ENCODE results near the gene PTGIS. TPM values are rescaled to one million over a fixed set of nuclear protein-coding genes. Genes with fewer than 3 reads are reported as not detected.
"Not testable (repeated sequence)": the region's sequence is repeated elsewhere in the genome, so short reads cannot be mapped to it uniquely, and the experiment has no call there.

Gene PTGIS
- total RNA-seq, 1 donor from 2014 or later, result 22.7 TPM

- intact Hi-C loops (cut with micrococcal nuclease), result no loop called here
Measured at GRCh38 chr20:49581482-49581881, 13.5 kb upstream of the PTGIS start.

GRCh38 chr20:49580813-49581174 lies 12.9 kb upstream of the PTGIS start:
- intact Hi-C loops (cut with micrococcal nuclease), result no loop called here

- intact Hi-C loops (cut with micrococcal nuclease), result loop anchor here (2.0 kb wide), 1 partner anchor 15 kb away; no protein-coding TSS in a partner anchor
Measured at GRCh38 chr20:49579874-49580812, 12.2 kb upstream of the PTGIS start.

- intact Hi-C loops (cut with micrococcal nuclease), result loop anchor here (2.0 kb wide), 1 partner anchor 16 kb away; no protein-coding TSS in a partner anchor
Measured at GRCh38 chr20:49579195-49579594, 11.3 kb upstream of the PTGIS start.

GRCh38 chr20:49578436-49578835 lies 10.5 kb upstream of the PTGIS start:
- intact Hi-C loops (cut with micrococcal nuclease), result loop anchor here (2.0 kb wide), 1 partner anchor 16 kb away; no protein-coding TSS in a partner anchor

GRCh38 chr20:49575551-49576060 lies 7.7 kb upstream of the PTGIS start:
- intact Hi-C loops (cut with micrococcal nuclease), result no loop called here

- intact Hi-C loops (cut with micrococcal nuclease), result no loop called here
Measured at GRCh38 chr20:49573900-49574416, 6.0 kb upstream of the PTGIS start.

GRCh38 chr20:49572857-49573256 lies 4.9 kb upstream of the PTGIS start:
- intact Hi-C loops (cut with micrococcal nuclease), result no loop called here

GRCh38 chr20:49571553-49571835 lies 3.6 kb upstream of the PTGIS start:
- intact Hi-C loops (cut with micrococcal nuclease), result no loop called here

- intact Hi-C loops (cut with micrococcal nuclease), result no loop called here
Measured at GRCh38 chr20:49570828-49571552, 3.1 kb upstream of the PTGIS start.

GRCh38 chr20:49570161-49570827 lies 2.4 kb upstream of the PTGIS start:
- intact Hi-C loops (cut with micrococcal nuclease), result no loop called here

- intact Hi-C loops (cut with micrococcal nuclease), result no loop called here
Measured at GRCh38 chr20:49569411-49570115, 1.6 kb upstream of the PTGIS start.

- intact Hi-C loops (cut with micrococcal nuclease), result no loop called here
Measured at GRCh38 chr20:49568278-49569151, 578 bp upstream of the PTGIS start.

- intact Hi-C loops (cut with micrococcal nuclease), result no loop called here
Measured at GRCh38 chr20:49566401-49567364, 1.3 kb downstream of the PTGIS start.

GRCh38 chr20:49564991-49565390 lies 2.9 kb downstream of the PTGIS start:
- intact Hi-C loops (cut with micrococcal nuclease), result not testable (repeated sequence)

GRCh38 chr20:49563015-49563980 lies 4.6 kb downstream of the PTGIS start:
- intact Hi-C loops (cut with micrococcal nuclease), result no loop called here

- intact Hi-C loops (cut with micrococcal nuclease), result no loop called here
Measured at GRCh38 chr20:49562311-49563014, 5.5 kb downstream of the PTGIS start.

Data from T-helper 2 cell treated with Interferon-gamma antibody and Interleukin-4, amounts not matched to agents 100 ng/mL and 5 ng/mL, for 36 hours (primary cell).